GM23338 (cell line): ENCODE measurements around the gene NET1.

ENCODE experiments used
- CREB1 ChIP-seq: fragments of 250-450 bp; sonication (Bioruptor Pico); IDR thresholded peaks from 2 replicates; pipeline ENCODE4 v1.5.0; 2020; ENCODE audit warnings: low read depth, mild to moderate bottlenecking, moderate library complexity
- EZH2 ChIP-seq: fragments of 200-600 bp; sonication (generic); IDR thresholded peaks from one replicate; pipeline ENCODE4 v1.8.0; 2017; ENCODE audit warnings: antibody characterized with exemption, mild to moderate bottlenecking, low read depth; ENCODE audit not compliant: unreplicated experiment
- POLR2AphosphoS5 ChIP-seq: IDR thresholded peaks from 2 replicates; pipeline ENCODE4 v1.6.1; 2016; ENCODE audit warnings: antibody characterized with exemption, low read depth
- TF ChIP-seq, protein P1 (sequence below), 2 experiments: fragments of 200-600 bp in 1 of 2; sonication (generic) in 1 of 2; conservative IDR thresholded peaks; 2 replicates each; pipeline versions ENCODE4 v1.5.1 to v1.6.1; 2016 to 2017; ENCODE audit warnings: antibody characterized with exemption in 2 of 2, low read depth in 2 of 2, mild to moderate bottlenecking in 2 of 2, moderate library complexity in 1 of 2

DNA sequence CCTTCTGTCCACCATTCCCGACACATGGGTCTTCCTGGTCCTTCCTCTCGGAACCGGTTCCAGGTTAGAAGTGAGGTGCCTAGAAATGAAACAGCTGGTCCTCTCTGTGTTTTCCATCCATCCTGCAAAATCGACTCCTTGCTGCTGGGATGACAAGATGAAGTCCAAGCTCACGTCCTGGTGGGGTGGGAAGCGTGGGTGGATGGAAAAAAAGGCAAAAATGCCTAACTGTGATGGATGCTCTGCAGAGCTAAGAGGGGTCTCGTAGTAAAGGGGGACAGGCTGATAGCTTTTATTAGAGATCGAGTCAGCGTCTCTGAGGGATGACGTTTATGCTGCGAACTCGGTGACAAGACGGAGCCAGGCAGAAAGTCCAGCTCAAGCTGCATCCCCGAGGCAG is 72.9 kb downstream of the NET1 start:
- TF ChIP-seq CREB1 (CRISPR knock-in tag) (no peak), EZH2 (no peak), POLR2AphosphoS5 (no peak)
- TF ChIP-seq, protein P1, sequence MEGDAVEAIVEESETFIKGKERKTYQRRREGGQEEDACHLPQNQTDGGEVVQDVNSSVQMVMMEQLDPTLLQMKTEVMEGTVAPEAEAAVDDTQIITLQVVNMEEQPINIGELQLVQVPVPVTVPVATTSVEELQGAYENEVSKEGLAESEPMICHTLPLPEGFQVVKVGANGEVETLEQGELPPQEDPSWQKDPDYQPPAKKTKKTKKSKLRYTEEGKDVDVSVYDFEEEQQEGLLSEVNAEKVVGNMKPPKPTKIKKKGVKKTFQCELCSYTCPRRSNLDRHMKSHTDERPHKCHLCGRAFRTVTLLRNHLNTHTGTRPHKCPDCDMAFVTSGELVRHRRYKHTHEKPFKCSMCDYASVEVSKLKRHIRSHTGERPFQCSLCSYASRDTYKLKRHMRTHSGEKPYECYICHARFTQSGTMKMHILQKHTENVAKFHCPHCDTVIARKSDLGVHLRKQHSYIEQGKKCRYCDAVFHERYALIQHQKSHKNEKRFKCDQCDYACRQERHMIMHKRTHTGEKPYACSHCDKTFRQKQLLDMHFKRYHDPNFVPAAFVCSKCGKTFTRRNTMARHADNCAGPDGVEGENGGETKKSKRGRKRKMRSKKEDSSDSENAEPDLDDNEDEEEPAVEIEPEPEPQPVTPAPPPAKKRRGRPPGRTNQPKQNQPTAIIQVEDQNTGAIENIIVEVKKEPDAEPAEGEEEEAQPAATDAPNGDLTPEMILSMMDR (conservative IDR thresholded peaks at IDR 0.05; ENCODE audit: low read depth in 2 of 2) = no peak
